GM21528 (cell line): ENCODE data around the gene TCP11.

Source experiments
- ATAC-seq: cut with Tn5 transposase; IDR thresholded peaks from one replicate; pipeline ENCODE4 v1.9.1; 2021; ENCODE audit warnings: mild to moderate bottlenecking, moderate library complexity; ENCODE audit not compliant: unreplicated experiment, low FRiP score

TCP11 gene

GRCh38 chr6:35173427-35174087 is 32.4 kb upstream of the TCP11 start:
- ATAC-seq, result no peak

GRCh38 chr6:35173044-35173426 is 31.9 kb upstream of the TCP11 start:
- no peak for ATAC-seq

- no peak for ATAC-seq
Observed at GRCh38 chr6:35170891-35171290, 29.8 kb upstream of the TCP11 start.

- ATAC-seq, result no peak
Observed at GRCh38 chr6:35170166-35170565, 29.0 kb upstream of the TCP11 start.

GRCh38 chr6:35168461-35168861 is 27.3 kb upstream of the TCP11 start:
- no peak for ATAC-seq

- ATAC-seq, result no peak
Observed at GRCh38 chr6:35167505-35167904, 26.4 kb upstream of the TCP11 start.

GRCh38 chr6:35166520-35166919 is 25.4 kb upstream of the TCP11 start:
- no peak for ATAC-seq

GRCh38 chr6:35166116-35166515 is 25.0 kb upstream of the TCP11 start:
- ATAC-seq, result no peak

GRCh38 chr6:35165630-35166071 is 24.5 kb upstream of the TCP11 start:
- no peak for ATAC-seq

- ATAC-seq, result no peak
Observed at GRCh38 chr6:35164868-35165267, 23.7 kb upstream of the TCP11 start.

- ATAC-seq, result no peak
Observed at GRCh38 chr6:35164277-35164676, 23.1 kb upstream of the TCP11 start.

GRCh38 chr6:35163836-35164235 is 22.7 kb upstream of the TCP11 start:
- no peak for ATAC-seq

GRCh38 chr6:35161776-35162607 is 20.9 kb upstream of the TCP11 start:
- no peak for ATAC-seq

GRCh38 chr6:35161266-35161665 is 20.1 kb upstream of the TCP11 start:
- no peak for ATAC-seq

GRCh38 chr6:35160642-35161041 is 19.5 kb upstream of the TCP11 start:
- no peak for ATAC-seq

- no peak for ATAC-seq
Observed at GRCh38 chr6:35158520-35158919, 17.4 kb upstream of the TCP11 start.

- no peak for ATAC-seq
Observed at GRCh38 chr6:35154947-35155346, 13.8 kb upstream of the TCP11 start.

GRCh38 chr6:35154262-35154661 is 13.1 kb upstream of the TCP11 start:
- ATAC-seq, result no peak

- no peak for ATAC-seq
Observed at GRCh38 chr6:35152067-35152707, 11.0 kb upstream of the TCP11 start.

- no peak for ATAC-seq
Observed at GRCh38 chr6:35151466-35151865, 10.3 kb upstream of the TCP11 start.

- no peak for ATAC-seq
Observed at GRCh38 chr6:35149891-35150566, 8.9 kb upstream of the TCP11 start.
